Posterior vena cava (tissue), 2 donors: Measurements from ENCODE around the gene PDC. TPM values are rescaled to one million over a fixed set of nuclear protein-coding genes. Genes with fewer than 3 reads are reported as not detected.
"Not testable (repeated sequence)": the region's sequence is repeated elsewhere in the genome, so short reads cannot be mapped to it uniquely, and the experiment has no call there.

Source experiments
- DNase-seq: peaks from one replicate; pipeline ENCODE4 v3.0.0-alpha.2; 2020; ENCODE audit warnings: low spot score
- intact Hi-C, 2 donors: fragments of 100-400 bp; cut with DNase I; formaldehyde crosslinking; loops; one replicate each; pipeline versions ENCODE4 v1.14.1 to v1.14.2; 2022 to 2023
- total RNA-seq, 2 donors: library from RNA; stranded (reverse); fragmentation: NEBNext Ultra II Directional; extraction: Animal tissue kit (Norgen Biotek cat#: 25700); gene quantifications; one replicate each; pipeline ENCODE4 v1.2.1, GENCODE V29; 2021
- donor health status: DM: yes; HTN: yes; CAD: no.
- donor health status: DM: yes; HTN: yes; CAD: no.

PDC gene
- total RNA-seq, 2 donors from 2014 or later = not detected

- intact Hi-C loops = no loop called here
- DNase-seq = no peak
Observed at GRCh38 chr1:186476264-186477040, 15.5 kb upstream of the PDC start.

- DNase-seq = no peak
- intact Hi-C loops = no loop called here
Observed at GRCh38 chr1:186474208-186474607, 13.3 kb upstream of the PDC start.

DNA sequence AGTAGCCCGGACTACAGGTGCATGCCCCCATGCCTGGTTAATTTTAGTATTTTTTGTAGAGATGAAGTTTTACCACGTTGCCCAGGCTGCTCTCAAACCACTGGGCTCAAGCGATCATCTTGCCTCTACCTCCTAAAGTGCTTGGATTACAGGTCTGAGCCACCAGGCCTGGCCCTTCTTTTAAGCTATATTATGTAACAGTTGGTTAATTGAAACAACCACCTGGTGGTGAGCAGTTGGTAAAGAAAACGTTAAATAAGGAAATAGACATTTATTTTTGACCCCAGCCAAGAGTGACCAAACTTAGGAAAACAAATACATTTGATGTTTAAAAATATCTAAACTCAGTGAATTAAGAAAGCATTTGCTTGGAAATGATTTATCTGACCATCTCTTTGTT lies 12.1 kb upstream of the PDC start:
- intact Hi-C loops = no loop called here
- DNase-seq = no peak

DNA sequence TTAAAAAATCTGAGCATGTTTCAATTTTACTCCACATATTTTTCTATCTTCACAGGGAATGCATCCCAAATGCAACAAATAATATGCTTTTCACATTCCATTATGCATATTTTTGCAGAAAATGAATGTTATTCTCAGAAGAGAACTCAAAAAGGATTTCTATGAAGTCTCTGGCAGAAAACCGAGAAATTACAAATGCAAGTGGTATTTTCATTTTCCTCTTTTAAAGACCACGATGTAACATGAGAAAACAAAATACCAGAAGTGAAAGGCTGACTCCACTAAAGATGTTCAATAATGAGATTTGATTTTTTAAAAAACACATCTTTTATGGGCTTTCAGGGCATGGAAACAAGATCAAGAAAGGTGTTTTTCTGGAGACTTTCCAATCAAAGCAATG lies 5.0 kb upstream of the PDC start:
- no peak for DNase-seq
- intact Hi-C loops = no loop called here

- intact Hi-C loops = not testable (repeated sequence)
Observed at GRCh38 chr1:186465491-186465890, 4.6 kb upstream of the PDC start.

DNA sequence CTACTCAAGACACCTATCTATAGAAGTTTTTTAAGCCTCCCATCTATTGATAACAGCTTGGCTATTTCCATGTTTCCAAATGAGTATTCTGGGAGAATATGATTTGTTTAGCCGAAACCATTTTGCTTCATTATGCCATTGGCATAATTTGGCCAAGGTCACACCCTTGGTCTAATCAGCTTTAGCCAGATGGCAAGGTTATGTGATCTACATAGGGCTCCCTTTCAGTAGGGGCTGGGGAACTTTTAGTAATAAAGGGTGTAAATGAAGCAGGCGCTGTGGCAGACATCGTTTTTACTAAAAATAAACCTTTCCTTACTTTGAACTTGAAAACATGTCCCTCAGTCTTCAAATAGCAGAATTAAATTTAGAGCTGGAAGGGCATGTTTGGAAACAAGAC lies 3.0 kb upstream of the PDC start:
- DNase-seq = no peak
- intact Hi-C loops = no loop called here

More at GRCh38 chr1:186465491-186465890, 4.6 kb upstream of the PDC start:
- DNase-seq = not testable (repeated sequence)

- intact Hi-C loops = no loop called here
Observed at GRCh38 chr1:186463511-186463910, 2.6 kb upstream of the PDC start.

GRCh38 chr1:186459161-186459560 lies 1.8 kb downstream of the PDC start:
- DNase-seq = not testable (repeated sequence)

More at GRCh38 chr1:186463511-186463910, 2.6 kb upstream of the PDC start:
- no peak for DNase-seq

GRCh38 chr1:186456729-186457255 lies 4.1 kb downstream of the PDC start:
- intact Hi-C loops = no loop called here

More at GRCh38 chr1:186459161-186459560, 1.8 kb downstream of the PDC start:
- intact Hi-C loops = not testable (repeated sequence)

GRCh38 chr1:186454981-186455380 lies 5.9 kb downstream of the PDC start:
- intact Hi-C loops = no loop called here
- no peak for DNase-seq

More at GRCh38 chr1:186456729-186457255, 4.1 kb downstream of the PDC start:
- DNase-seq = no peak

DNA sequence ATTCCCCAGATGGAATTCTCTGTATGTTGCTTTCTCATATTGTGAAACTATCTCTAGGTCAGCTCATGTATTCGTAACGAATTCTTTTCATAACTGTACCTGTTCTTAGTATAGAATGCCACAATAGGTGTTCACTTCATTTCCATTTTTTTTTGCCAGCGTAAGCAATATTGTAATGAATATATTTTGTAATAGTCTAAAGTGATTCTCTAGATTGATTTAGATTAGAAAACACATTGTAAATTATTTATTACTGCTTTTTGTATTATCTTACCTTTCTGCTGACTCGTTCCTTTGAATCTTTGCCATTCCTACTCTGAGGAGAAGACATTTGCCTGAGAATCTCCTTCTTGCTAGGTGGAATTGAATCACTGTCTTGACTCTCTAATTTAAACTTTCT lies 14.8 kb downstream of the PDC start:
- intact Hi-C loops = no loop called here
- DNase-seq = no peak

GRCh38 chr1:186443638-186444037 lies 17.3 kb downstream of the PDC start:
- no peak for DNase-seq
- intact Hi-C loops = no loop called here

DNA sequence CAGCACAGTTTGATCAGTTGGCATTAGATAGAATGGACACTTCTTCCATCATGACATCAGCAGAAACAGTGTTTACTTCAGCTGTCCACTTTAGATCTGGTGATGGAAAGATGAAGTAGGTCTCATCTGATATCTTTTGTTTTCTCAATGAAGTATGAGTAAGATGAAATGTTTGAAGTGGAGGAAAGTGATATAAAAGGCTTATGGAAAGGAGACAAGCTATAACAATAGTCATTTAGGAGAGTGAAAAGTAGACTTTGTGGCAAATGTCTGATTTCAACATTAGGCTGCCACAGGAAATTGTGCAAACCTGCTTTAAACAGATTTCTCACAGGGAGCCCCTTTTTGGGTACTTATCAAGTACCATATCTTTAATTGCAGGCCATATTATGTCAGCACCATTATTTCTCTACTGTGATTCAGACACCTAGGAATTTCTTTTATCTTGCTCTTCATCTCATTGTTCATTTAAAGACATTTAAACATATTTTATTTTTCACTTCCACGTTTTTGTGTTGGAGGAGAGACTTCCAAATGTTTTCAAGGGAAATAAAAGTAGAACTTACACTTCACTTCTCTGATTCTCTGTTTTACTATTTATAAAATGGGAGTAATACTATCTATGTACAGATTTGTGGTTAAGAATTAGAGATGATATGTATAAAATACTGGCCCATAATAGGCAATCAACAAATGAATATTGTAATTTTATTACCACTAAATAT lies 18.1 kb downstream of the PDC start:
- DNase-seq = no peak
- intact Hi-C loops = no loop called here

DNA sequence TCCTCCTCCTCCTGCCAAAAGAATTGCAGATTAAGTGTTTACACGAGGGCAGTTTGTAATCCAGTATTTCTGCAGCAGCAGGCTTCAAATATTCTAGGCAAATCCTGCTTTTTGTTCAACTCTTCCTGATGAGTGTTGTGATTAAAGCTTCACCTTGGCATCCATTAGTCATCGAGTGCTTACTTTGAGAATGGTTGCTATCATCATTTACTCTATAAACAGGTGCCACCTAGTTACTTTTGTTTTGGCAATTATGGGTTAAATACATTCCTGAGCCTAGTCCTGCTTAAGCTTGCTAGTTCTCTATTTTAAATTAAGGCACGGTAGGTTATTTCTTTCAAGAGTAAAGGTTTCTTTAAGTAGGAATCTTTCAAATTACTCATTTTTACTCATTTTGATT lies 20.3 kb downstream of the PDC start:
- intact Hi-C loops = no loop called here
- DNase-seq = no peak

DNA sequence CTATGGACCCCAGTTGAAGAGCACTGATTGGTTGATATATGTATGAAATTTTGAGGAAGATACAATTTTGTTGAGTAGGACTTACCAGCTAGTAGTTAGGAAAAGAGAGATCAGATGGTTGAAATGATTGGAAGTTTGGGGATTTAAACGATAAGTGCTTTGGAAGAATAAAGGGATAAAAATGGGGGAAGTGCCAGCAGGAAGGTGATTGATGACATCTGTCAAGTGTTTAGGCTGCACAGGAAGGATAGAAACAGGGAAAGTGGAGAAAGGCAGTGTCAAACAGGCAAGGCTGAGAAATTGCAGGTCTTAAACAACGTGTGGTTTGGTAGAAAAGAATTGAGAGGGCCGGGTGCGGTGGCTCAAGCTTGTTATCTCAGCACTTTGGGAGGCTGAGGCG lies 22.3 kb downstream of the PDC start:
- intact Hi-C loops = no loop called here

DNA sequence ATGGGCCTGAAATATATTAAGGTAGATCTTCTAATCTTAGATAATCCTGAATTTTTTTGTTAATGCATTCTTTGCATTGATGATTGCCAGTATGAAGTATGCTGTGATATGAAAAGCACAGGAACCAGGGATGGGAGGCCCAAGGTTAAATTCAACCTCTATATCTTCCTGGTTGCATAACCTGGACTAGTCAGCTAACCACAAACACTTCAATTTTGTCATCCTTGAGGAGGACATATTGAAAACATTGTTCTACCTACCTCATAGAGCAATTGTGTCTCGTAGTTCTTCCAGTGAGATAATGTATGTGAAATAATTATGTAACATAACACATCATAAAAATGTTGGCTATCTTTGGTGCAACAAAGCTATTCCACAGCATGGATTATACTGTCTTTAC lies 25.6 kb downstream of the PDC start:
- no peak for DNase-seq
- intact Hi-C loops = no loop called here

More for the DNA sequence above, 22.3 kb downstream of the PDC start:
- no peak for DNase-seq

DNA sequence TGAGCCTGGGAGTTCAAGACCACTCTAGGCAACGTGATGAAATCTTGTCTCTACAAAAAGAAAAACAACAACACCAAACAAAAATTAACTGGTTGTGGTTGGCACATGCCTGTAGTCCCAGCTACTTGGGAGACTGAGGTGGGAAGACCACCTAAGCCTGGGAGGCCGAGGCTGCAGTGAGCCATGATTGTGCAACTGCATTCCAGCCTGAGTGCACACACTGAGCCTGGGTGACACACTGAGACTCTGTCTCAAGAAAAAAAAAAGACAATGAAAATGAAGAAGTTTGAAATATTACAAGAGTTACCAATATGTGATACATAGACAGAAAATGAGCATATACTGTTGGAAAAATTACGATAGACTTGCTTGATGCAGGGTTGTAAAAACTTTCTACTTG lies 31.9 kb downstream of the PDC start:
- no peak for DNase-seq
- intact Hi-C loops = no loop called here

DNA sequence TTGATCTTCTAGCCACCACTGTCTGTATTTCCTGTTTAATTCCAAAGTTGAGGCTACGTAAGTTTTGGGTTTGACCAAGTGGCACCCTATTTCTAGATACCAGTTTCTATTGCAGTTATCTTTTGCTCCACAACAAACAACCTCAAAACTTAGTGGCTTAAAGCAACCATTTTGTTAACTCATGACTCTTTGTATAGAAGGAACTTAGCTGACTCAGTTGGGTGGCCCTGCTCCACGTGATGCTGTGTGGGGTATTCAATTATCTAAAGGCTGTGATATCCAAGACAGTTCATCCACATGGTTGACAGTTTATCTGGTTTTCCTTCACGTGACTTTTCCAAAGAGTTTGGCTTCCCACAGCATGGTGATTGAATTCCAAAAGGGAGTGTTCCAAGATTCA lies 34.8 kb downstream of the PDC start:
- no peak for DNase-seq

DNA sequence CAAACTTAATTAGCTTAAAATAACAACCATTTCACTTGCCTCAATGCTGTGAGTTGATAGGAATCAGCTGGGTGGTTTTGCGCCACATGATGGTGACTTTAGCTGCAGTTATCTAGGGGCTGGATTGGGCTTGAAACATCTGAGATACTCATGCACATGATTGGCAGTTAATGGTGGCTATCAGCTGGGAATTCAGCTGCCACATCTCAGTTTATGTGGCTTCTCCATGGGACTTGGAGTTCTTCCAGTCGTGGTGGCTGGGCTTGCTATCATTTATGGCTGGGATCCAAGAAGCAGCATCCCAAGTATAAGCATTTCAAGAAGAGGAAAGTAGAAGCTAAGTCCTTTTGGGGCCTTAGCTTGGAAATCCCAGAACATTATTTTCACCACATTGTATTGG lies 36.4 kb downstream of the PDC start:
- no peak for DNase-seq
- intact Hi-C loops = no loop called here

More for the DNA sequence above, 34.8 kb downstream of the PDC start:
- intact Hi-C loops = no loop called here

DNA sequence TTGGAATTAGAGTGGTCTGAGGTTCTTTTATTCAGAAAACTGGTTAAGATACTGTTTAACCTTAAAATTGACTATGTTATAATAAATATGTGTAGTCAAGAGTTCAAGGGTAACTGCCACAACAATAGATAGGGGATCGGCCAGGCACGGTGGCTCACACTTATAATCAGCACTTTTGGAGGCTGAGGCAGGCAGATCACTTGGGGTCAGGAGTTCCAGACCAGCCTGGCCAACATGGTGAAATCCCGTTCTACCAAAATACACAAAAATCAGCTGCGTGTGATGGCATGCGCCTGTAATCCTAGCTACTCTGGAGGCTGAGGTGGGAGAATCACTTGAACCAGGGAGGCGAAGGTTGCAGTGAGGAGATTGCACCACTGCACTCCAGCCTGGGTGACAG lies 39.5 kb downstream of the PDC start:
- intact Hi-C loops = no loop called here
- peak; percentile 38 for DNase-seq
